Kidney epithelial cell (primary cell): ENCODE data around the gene PCID2. TPM values are rescaled to one million over a fixed set of nuclear protein-coding genes. Genes with fewer than 3 reads are reported as not detected.

ENCODE experiments used
- DNase-seq: peaks from one replicate; pipeline ENCODE4 v3.0.0-alpha.2; 2010; ENCODE audit warnings: low read depth
- H3K27me3 ChIP-seq: 2 replicates; pipeline ENCODE4 v1.6.0; 2011; ENCODE audit warnings: low read length; ENCODE audit not compliant: control insufficient read depth, insufficient read depth
- H3K36me3 ChIP-seq: 2 replicates; pipeline ENCODE4 v1.5.1; 2011; ENCODE audit warnings: low read length; ENCODE audit not compliant: control insufficient read depth, insufficient read depth
- H3K4me3 ChIP-seq: 2 replicates; pipeline ENCODE4 v1.5.1; 2011; ENCODE audit warnings: low read depth, mild to moderate bottlenecking, control low read depth, low read length
- total RNA-seq: library from RNA; depleted of rRNA; stranded (reverse); fragments of >200 nt; gene quantifications from 2 replicates; pipeline ENCODE4 v1.2.3, GENCODE V29; 2015
- TF ChIP-seq, protein P1 (sequence below): IDR thresholded peaks from 2 replicates; pipeline ENCODE4 v1.5.1; 2011; ENCODE audit warnings: mild to moderate bottlenecking, moderate library complexity, low read length, control low read depth, inconsistent platforms; ENCODE audit not compliant: insufficient read depth, poor library complexity, severe bottlenecking

PCID2 gene
- total RNA-seq, 1 donor from 2014 or later, result 36.9 TPM

DNA sequence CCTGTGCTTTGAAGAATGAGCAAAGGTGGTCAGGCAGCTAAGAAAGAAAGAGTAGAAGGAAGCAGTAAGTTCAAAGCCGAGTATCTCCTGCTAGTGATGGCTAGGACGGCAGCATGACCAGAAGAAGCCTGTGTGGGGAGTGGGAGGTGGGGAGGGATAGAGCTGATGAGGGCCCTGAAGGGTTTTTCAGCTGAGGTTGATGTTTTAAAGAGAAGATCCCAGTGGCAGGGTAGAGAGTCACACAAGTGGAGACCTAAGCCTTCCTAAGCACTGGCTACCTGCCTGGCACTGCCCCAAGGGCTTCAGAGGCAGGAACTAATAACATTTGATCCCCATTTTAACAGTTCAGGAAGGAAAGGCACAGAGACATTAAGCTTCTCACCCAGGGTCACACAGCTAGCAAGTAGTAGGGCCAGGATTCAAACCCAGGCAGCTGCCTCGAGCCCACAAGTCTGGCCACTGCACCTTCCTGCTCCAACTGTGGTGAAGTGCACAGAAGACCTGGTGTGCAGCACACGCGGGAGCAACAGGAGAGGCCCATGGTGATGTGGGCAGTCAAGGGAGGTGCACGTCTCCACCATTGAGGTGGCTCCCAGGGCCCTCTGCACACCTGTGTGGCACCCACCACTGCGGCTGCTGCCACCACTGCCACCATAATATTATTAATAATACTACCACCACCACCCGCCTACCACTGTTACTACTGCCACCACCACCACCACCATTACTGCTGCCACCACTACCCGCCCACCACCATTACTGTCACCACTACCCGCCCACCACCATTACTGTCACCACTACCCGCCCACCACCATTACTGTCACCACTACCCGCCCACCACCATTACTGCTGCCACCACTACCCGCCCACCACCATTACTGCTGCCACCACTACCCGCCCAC lies 23.1 kb upstream of the PCID2 start:
- Histone ChIP-seq H3K36me3 (peaks cover 3% of the 10 kb centered on the region), H3K4me3 (no peak overlapping the region), H3K27me3 (no peaks in the 10 kb centered on the region)
- no peak for DNase-seq
- TF ChIP-seq, protein P1, sequence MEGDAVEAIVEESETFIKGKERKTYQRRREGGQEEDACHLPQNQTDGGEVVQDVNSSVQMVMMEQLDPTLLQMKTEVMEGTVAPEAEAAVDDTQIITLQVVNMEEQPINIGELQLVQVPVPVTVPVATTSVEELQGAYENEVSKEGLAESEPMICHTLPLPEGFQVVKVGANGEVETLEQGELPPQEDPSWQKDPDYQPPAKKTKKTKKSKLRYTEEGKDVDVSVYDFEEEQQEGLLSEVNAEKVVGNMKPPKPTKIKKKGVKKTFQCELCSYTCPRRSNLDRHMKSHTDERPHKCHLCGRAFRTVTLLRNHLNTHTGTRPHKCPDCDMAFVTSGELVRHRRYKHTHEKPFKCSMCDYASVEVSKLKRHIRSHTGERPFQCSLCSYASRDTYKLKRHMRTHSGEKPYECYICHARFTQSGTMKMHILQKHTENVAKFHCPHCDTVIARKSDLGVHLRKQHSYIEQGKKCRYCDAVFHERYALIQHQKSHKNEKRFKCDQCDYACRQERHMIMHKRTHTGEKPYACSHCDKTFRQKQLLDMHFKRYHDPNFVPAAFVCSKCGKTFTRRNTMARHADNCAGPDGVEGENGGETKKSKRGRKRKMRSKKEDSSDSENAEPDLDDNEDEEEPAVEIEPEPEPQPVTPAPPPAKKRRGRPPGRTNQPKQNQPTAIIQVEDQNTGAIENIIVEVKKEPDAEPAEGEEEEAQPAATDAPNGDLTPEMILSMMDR, result no peak

DNA sequence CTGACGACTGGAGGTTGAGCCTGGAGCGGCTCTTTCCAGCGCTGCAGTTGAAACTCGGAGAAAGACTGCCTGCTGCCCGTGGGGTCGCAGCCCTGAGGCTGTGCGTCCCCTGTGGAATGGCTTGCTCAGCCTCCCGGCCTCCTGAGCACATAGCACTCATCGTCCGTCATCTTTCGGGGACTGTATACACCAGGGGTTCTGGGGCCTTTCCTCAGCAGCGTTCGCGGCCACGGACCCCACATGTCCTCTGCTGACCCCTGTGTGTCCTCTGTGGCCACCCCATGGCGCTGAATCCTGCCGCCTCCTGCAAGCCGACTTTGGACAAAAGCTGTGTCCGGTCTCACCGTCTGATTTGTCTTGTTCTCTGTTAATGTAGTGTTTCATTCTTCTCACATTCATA lies 21.3 kb upstream of the PCID2 start:
- H3K36me3 ChIP-seq, result peaks cover 3% of the 10 kb centered on the region
- H3K4me3 ChIP-seq, result no peak overlapping the region
- TF ChIP-seq, protein P1, result no peak
- no peak for DNase-seq
- H3K27me3 ChIP-seq, result no peaks in the 10 kb centered on the region

DNA sequence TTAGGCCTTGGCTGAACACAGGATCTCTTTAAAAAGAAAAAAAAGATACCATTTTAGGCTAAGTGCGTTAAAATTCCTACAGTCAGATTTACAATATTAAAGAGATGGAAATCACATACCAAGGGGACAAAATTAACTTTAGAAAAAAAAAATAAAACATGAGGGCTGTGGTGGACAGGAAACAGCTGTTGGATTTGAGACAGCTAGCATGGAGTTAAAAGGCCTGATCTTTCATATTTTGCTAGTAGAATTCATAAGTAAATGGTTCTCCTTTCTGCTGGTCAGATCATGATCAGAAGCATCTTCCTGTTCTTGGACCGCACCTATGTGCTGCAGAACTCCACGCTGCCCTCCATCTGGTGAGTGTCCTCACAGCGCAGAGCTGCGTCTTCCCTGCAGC lies 20.7 kb upstream of the PCID2 start:
- TF ChIP-seq, protein P1, result no peak
- Histone ChIP-seq H3K4me3 (no peak overlapping the region), H3K27me3 (no peaks in the 10 kb centered on the region), H3K36me3 (peaks cover 3% of the 10 kb centered on the region)
- no peak for DNase-seq

DNA sequence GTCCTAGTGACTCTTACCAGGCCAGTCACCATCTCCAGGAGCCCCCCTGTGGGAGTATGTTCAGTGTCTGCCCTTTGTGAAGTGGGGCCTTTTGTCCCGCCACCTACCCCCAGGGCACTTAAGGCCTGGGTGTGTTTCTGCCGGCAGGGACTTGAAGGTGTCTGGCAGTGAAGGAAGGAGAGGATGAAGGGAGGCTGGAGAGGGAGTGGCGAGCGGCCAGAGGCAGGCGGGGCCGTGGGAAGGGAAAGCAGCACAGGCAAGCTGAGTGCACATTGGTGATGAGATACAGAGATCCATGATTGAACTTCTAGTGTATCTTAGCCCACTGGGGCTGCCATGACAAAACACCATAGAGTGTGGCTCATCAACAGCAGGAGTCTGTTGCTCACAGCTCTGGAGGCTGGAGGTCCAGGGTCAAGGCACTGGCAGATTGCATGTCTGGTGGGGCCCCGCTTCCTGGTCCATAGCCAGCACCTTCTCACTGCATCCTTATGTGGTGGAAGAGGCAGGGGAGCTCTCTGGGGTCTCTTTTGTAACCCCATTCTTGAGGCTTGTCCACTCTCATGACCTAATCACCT lies 18.5 kb upstream of the PCID2 start:
- H3K27me3 ChIP-seq, result no peaks in the 10 kb centered on the region
- no peak for DNase-seq
- H3K36me3 ChIP-seq, result peaks cover 5% of the 10 kb centered on the region
- TF ChIP-seq, protein P1, result no peak
- no peak overlapping the region for H3K4me3 ChIP-seq

DNA sequence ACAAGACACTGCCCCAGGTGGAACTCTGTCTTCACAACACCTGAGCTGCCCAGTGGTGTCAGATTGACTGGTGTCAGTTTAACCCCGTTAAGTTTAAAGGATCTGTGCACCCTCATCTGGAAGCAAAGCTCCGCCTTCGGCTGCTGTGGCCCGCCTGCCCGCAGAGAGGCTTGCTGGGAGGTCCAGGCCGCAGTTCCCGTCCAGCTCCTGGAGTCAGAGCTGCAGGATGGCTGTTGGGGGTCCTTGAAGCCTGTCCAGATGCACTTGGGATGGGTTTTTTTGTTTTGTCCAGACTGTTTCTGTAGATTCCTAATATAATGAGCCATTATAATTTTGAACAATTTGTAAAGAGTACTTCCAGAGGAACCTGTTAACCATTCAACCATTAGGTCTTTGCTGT lies 17.0 kb upstream of the PCID2 start:
- no peak for DNase-seq
- Histone ChIP-seq H3K36me3 (peaks cover 5% of the 10 kb centered on the region), H3K27me3 (no peaks in the 10 kb centered on the region)

More for the DNA sequence above, 17.0 kb upstream of the PCID2 start:
- TF ChIP-seq, protein P1, result no peak
- no peak overlapping the region for H3K4me3 ChIP-seq
